GM19438 (cell line): Measurements from ENCODE around the gene PNKD.
A peak's percentile ranks its signal among the peaks of the same experiment; 100 is the strongest.
"Not testable (repeated sequence)": the region's sequence is repeated elsewhere in the genome, so short reads cannot be mapped to it uniquely, and the experiment has no call there.

Experiments used
- ATAC-seq: cut with Tn5 transposase; IDR thresholded peaks from one replicate; pipeline ENCODE4 v1.9.1; 2021; ENCODE audit warnings: low read depth; ENCODE audit not compliant: unreplicated experiment

PNKD gene

DNA sequence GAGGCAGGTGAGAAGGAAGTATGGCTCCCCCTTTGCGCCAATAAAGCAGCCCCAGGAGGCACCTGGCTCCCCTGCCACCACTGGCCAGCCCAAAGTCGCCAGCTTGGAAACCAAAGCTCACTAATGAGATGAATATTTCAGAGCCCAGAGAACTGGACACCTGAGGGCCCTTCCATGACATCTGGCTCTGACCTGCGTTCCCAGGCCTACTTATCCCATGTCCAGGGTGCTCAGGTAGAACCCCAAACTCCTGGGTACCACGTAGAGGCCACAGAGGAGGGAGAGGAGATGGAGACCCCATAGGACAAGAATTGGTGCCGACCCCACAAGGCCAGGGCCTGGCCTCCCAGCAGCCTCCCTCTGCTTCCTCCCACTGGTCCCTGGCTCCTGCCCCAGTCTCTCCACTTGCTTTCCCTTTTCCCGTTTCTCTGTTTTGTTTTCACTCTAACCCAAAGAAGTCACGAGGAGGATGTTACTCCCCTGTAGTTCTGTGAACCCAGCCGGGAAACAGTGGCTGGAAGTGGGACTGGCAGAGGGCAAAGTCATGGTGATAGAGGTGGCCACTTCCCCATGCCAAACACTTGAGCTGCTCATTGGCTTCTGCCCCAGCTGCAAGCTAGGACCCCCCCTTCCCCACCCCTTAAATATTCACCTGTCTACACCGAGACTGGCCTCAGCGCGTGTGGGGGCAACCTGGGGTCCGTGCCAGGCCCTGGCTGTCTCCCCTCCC, 21.2 kb downstream of the PNKD start:
- no peak for ATAC-seq

DNA sequence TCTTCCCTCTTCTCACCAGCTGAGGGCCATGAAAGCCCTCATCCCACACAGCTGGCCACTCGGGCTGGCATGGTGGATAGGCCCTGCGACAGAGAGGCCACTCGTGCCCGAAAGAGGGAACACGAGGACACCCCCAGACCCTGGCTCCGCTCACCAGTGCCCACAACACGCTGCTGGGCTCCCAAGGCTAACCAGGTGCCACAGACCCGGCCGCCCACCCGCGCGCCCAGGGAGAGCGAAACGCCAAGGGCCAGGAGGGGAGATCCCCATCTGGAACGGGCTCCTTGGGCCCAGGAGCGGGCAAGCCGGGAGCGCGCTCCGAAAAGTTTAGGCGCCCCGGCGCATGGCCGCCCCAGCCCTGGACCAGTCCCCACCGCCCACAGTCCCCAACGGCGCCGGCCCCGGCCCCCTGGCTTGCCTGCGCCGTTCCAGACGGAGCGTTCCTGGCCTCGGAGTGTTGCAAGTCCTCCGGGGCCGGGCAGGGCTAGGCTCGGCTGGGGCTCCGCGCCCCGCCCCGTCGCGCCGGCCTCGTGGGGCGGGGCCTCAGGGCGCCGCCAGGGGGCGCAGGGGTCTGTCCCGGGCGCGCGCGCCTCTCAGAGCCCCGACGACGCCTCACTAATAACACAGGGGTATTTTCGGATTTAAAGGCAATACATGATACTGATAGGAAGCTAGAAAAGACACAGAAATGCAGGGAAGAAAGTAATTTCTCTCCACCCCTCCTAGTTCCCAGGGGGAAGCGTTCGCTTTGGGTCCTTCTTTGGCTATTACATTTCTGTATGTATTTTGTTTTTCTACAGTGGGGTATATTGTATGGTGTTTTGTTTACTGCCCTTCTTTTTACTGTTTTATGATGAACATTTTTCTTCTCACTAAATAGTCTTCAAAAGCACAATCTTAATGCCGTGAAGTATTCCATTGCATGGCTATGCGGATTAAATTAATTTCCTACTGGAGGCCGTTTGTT, 22.0 kb downstream of the PNKD start, which contains the start of gene TMBIM1:
Gene TMBIM1, minus strand, starts transcription at position 456 of the 967 bp plus-strand sequence. CDS start 10,362 bp downstream, outside the sequence.
- peak; percentile 47 for ATAC-seq

DNA sequence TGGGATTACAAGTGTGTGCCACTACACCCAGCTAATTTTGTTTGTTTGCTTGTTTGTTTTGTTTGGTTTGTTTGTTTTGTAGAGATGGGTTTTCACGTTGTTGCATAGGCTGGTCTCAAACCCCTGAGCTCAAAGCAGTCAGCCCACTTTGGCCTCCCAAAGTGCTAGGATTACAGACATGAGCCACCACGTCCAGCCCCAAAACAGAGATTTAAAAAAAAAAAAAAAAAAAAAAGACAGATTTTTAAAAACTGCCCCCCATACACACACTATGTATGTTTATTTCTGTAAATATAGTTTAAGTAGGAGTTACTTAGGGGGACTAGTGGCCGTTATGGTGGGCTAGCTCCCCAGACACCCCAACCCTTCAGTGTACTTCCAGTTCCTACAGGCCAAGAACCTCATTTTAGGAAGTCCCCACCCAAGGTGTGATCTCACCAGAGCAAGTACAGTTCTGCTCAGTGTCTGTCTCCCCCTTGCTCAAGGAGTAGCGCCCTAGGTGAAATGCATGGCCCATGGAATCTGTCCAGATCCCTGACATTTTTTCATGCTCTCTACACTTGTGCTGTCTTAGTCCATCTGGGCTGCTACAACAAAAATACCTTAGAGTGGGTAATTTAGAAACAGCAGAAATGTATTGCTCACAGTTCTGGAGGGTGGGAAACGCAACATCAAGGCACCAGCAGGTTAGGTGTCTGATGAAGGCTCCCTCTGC, 23.6 kb downstream of the PNKD start:
- no peak for ATAC-seq

DNA sequence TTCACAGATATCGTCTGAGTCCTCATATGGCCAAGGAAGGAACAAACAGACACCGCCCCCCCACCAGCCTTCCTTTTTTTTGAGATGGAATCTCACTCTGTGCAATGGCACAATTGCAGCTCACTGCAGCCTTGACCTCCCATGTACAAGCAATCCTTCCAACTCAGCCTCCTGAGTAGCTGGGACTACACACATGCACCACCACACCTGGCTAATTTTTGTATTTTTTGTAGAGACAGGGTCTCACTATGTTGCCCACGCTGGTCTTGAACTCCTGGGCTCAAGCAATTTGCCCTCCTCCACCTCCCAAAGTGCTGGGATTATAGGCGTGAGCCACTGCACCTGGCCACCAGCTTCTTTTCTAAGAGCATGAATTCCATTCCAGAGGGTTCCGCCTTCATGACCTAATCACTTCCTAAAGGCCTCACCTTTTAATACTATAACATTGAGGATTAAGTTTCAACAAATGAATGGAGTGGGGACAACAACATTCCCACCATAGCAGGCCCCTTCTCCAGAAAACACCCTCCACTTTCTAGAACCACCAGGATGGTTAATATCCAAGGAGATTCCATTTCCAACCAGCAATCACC, 24.2 kb downstream of the PNKD start:
- ATAC-seq: no peak

DNA sequence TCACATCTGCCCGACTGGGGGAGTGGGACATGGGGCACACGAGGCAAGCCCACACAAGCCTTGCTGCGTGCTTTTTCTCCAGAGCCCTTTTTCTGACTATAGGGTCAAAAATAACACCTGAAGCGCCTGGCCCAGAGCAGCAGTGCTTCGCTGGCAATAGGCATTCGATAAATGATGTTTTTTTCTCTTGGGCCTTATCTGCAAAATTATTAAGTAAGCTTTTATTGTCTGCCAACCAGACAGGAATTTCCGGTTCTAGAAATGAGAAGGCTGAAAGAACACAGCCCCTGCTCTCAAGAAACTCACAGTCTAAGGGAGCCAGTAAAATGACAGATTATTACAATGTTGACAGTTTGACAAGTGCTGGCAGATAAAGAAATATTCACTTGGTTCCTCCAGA, 24.7 kb downstream of the PNKD start:
- no peak for ATAC-seq

DNA sequence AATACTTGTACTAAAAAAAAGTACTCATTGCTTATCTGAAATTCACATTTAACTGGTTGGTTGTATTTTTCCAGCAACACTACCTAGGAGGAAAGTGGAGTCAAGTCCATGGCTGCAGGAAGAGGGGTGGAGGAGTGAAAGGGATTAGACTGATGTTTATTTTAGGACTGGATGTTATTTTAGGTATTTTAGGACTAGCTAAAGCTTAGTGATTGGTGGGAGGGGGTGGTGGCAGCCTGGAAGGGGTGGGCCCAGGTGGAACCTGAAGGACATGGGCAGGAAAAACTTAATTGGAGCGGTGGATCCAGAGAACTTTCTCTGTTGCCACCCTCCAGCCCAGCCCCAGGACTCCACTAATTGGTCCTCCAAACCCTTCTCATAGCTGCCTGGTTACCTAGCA, 25.9 kb downstream of the PNKD start:
- ATAC-seq: no peak

DNA sequence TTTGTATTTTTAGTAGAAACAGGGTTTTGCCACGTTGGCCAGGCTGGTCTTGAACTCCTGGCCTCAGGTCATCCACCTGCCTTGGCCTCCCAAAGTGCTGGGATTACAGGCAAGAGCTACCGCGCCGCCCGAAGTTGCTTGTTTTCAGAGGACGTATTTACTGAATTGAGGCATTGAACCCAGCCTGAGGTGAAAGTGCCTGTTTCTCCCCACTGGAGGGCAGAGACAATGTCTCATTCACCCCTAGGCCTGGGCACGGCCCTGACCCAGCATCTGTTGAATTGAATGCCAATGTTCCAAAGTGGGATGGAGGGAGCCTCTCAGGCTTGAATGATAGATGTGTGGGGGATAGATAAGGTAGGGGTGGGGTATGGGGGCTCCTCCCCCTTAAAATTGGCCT, 26.5 kb downstream of the PNKD start:
- no peak for ATAC-seq

DNA sequence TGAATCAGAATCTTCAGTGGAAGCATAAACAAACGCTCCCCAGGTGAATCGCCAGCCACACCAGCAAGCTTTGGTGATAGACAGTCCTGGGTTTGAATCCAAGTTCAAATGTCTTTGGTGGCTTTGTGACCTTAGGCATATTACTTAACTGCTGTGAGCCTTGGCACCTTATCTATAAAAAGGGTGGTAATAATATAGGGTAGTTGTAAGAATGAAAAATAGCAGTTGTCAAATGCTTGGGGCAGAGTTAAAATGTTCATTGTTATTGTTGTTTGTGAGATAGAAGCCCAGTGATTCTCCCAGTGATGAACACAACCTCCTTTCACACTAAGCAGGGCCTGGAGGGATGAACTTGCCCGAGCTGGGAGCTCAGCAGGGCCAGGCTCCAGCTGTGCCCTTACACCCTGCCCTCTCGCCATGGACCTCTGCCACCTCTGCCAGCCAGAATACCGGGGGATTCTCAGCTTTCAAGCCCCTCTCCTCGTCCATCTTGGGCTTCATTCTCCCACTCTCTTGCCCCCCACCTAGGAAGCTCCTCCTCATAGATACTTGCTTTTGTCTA, 28.1 kb downstream of the PNKD start:
- no peak for ATAC-seq

DNA sequence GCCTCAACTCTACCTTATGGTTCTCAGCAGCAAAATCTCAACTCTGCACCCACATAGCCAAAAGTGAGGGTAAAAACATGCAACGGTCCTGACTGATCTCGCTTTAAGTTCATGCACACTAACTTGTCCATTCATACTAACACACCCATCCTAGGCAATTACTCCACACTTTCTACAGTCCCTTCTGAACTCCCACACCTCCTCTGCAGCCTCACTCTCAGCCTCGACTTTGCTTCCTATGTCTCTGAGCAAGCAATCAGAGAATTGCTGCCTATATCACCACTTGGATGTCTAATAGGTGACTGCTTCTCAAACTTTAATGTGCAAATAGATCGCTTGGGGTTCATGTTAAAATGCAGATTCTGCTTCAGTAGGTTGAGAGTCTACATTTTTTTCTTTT, 29.8 kb downstream of the PNKD start:
- no peak for ATAC-seq

DNA sequence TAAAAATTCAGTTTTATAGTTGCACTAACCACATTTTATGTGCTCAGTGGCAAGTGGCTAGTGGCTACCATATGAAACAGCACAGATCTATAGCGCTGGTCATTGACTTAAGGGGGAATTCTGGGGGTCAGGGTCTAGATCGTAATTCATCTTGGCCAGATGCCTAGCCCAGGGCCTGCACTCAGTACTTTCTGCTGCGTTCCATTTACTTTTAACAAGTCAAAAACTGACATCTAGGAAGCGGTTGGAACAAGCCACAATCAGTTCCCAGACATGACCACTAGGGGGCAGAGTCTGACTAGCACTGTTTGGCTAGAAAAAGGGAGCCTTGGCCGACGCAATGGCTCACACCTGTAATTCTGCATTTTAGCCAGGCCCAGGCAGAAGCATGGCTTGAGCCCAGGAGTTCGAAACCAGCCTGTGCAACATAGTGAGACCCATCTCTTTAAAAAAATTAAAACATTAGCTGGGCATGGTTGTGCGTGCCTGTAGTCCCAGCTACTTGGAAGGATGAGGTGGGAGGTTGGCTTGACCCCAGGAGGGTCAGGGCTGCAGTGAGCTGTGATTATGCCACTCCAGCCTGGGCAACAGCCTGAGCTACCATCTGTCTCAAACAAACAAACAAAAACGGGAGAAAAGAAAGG, 31.0 kb downstream of the PNKD start:
- no peak for ATAC-seq

DNA sequence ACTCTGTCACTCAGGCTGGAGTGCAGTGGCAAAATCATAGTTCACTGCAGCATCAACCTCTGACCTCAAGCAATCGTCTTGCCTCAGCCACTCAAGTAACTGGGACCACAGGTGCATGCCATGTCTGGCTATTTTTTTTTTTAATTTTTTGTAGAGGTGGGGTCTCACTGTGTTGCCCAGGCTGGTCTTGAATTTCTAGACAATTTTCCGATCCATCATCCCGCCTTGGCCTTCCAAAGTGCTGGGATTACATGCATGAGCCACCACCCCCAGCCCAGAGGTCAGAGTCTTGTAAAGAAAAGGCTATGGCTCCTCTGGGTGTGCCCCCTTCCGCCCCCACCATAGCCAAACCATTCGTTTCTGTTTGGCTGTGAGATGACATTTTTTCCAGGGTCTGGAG, 35.1 kb downstream of the PNKD start:
- no peak for ATAC-seq

DNA sequence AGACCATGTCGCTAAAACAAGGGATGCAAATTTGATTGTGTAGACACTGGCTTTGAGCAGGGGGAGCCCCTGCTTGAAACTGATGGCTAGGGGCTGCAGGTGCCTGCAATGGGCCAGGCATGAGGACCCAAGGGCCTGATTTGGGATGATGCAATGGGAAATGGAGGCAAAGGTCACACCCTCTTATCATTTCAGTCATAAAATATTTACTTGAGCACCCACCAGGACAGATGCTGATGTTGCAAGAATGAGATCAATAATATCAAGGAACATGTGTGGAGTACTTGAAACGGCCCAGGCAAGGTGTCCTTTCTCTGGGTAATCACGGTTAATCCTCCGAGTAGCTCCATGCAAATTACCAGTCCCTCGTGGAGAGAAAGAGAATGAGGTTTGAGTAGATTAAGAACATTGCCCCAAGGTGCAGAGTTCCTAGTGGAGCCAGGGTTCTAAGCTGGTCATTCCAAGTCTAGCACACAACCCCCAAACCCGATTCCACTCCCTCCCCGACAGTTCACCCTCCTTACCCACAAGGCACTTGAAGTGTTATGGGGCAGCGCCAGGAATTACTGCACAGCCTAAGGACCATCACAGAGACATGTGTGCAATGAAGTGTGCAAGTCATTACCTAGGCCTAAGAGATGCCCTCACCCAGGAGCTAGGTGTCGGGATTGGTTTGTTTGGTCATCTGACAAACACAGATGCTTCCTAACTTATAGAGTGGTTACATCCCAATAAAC, 36.0 kb downstream of the PNKD start:
- ATAC-seq: no peak

DNA sequence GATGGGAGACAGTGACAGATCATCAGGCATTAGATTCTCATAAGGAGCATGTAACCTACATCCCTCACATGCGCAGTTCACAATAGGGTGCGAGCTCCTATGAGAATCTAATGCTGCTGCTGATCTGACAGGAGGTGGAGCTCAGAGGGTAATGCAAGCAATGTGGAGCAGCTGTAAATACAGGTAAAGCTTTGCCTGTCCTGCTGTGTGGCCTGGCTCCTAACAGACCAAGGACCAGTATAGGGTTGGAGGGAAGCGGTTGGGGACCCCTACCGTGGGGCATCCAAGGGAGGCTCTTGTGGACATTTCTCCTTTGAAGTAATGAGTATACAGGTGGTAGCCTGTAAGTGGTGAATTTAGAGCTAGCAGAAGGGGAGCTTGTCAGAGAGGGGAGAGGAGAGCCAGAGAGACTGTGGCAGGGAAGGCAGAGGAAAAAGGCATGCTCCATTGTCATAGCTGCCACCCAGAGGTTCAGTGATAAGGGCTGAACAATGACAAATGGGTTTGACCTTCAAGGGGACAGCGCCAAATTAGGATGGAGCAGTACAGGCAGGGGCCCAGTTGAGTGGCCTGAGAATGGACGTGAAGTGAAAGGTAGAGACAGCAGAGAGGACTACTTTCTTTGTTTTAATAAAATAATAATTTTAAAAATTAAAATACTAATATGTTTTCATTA, 37.2 kb downstream of the PNKD start:
- no peak for ATAC-seq

DNA sequence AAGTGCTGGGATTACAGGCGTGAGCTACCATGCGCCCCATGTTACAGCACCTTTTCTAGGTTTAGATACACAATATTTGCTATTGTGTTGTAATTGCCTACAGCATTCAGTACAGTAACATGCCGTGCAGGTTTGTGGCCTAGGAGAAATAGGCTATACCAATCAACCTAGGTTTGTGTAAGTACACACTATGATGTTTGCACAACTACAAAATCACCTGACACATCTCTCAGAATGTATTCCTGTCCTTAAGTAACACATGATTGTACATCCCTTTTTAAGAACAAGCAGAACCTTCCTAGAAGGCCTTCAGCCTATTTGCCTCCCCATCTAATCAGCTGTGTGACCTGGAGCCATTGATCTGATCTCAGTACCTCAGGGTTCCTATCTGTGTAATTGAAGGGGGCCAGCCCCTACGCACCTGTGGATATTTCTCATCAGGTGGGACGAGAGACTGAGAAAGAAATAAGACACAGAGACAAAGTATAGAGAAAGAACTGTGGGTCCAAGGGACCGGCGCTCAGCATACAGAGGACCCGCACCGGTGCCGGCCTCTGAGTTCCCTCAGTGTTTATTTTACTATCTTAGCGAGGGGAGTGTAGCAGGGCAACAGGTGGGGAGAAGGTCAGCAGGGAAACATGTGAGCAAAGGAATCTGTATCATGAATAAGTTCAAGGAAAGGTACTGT, 40.7 kb downstream of the PNKD start:
- ATAC-seq: no peak

DNA sequence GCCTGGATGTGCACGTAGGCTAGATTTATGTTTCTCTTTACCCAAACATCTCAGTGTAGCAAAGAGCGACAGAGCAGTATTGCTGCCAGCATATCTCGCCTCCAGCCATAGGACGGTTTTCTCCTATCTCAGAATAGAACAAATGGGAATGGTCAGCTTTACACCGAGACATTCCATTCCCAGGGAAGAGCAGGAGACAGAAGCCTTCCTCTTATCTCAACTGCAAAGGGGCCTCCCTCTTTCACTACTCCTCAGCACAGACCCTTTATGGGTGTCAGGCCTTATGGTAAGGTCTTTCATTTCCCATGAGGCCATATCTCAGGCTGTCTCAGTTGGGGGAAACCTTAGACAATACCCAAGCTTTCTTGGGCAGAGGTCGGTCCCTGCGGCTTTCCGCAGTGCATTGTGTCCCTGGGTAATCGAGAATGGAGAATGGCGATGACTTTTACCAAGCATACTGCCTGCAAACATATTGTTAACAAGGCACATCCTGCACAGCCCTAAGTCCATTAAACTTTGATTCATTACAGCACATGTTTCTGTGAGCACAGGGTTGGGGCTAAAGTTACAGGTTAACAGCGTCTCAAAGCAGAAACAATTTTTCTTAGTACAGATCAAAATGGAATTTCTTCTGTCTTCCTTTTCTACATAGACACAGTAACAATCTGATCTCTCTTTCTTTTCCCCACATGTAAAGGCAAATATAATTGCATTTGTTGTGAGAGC, 41.4 kb downstream of the PNKD start:
- ATAC-seq: not testable (repeated sequence)

DNA sequence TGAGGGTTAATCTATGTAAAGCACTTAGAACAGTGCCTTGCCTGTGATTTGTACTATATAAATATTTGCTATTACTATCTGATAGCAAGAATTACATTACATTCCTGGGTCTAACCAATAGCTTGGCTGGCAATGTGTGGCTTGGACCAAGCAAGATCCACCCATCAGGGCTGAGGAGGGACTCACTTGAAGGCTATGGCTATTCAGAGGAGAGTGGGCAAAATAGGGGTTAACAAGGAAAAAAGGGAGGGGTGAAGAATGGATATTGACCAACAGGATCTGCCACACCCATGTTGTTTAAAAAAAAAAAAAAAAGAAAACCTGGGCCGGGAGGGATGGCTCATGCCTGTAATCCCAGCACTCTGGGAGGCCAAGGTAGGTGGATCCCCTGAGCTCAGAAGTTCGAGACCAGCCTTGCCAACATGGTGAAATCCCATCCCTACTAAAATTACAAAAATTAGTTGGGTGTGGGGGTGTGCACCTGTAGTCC, 42.0 kb downstream of the PNKD start:
- no peak for ATAC-seq

DNA sequence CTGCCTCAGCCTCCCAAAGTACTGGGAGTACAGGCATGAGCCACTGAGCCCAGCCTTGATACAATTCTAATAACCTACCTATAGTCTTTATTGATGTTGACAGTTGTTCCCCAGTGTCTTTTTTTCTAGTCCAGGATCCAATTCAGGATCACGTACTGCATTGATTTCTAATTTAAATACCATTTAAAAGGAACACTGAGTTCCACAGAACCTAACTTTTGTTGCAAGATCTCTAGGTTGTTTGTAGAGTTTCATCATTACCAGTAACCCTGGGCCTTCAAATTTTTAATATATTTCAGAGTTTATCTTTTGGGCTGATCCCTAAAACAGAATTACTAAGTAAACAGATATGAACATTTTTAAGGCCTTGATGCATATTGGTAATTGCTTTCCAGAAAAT, 43.0 kb downstream of the PNKD start:
- ATAC-seq: no peak
